Mesenchymal stem cell (in vitro differentiated cells and primary cell): Measurements from ENCODE around the gene PDE11A.

Experiments used
- DNase-seq: peaks from one replicate; pipeline ENCODE4 v3.0.0-alpha.2; 2013
- H2AFZ ChIP-seq: one replicate; pipeline ENCODE4 v1.6.1; 2013; ENCODE audit warnings: low read depth, mild to moderate bottlenecking, control low read depth, inconsistent platforms, low read length, moderate library complexity
- H2AK5ac ChIP-seq: 2 replicates; pipeline ENCODE4 v1.6.1; 2013; ENCODE audit warnings: low read length, moderate library complexity, mild to moderate bottlenecking, inconsistent platforms; ENCODE audit not compliant: severe bottlenecking
- H2BK120ac ChIP-seq: one replicate; pipeline ENCODE4 v1.6.1; 2013; ENCODE audit warnings: low read depth, mild to moderate bottlenecking, inconsistent platforms, low read length, moderate library complexity
- H2BK12ac ChIP-seq, 2 experiments: one replicate each; pipeline ENCODE4 v1.6.1; 2013; ENCODE audit warnings: inconsistent platforms in 2 of 2, low read length in 2 of 2, mild to moderate bottlenecking in 2 of 2, moderate library complexity in 2 of 2, control low read depth in 1 of 2
- H2BK15ac ChIP-seq: one replicate; pipeline ENCODE4 v1.6.1; 2013; ENCODE audit warnings: mild to moderate bottlenecking, low read depth, inconsistent platforms; ENCODE audit not compliant: poor library complexity, severe bottlenecking
- H2BK5ac ChIP-seq: 2 replicates; pipeline ENCODE4 v1.6.1; 2013; ENCODE audit warnings: low read depth, mild to moderate bottlenecking, low read length, control low read depth, inconsistent platforms; ENCODE audit not compliant: poor library complexity, severe bottlenecking
- H3K14ac ChIP-seq, 2 experiments: one replicate each; pipeline ENCODE4 v1.6.1; 2013; ENCODE audit warnings: inconsistent platforms in 2 of 2, low read length in 2 of 2, control low read depth in 1 of 2, mild to moderate bottlenecking in 1 of 2, moderate library complexity in 1 of 2
- H3K18ac ChIP-seq, 2 experiments: one replicate each; pipeline ENCODE4 v1.6.1; 2013; ENCODE audit warnings: inconsistent platforms in 2 of 2, low read length in 2 of 2, control low read depth in 1 of 2, low read depth in 1 of 2, mild to moderate bottlenecking in 1 of 2
- H3K23ac ChIP-seq, 2 experiments: one replicate each; pipeline ENCODE4 v1.6.1; 2013; ENCODE audit warnings: inconsistent platforms in 2 of 2, low read length in 2 of 2, mild to moderate bottlenecking in 2 of 2, moderate library complexity in 2 of 2, control low read depth in 1 of 2
- H3K27ac ChIP-seq: 2 replicates; pipeline ENCODE4 v1.5.1; 2013; ENCODE audit warnings: mild to moderate bottlenecking, moderate library complexity, low read length, control low read depth, inconsistent platforms; ENCODE audit not compliant: poor library complexity, severe bottlenecking
- H3K27me3 ChIP-seq, 2 experiments: 2 replicates each; pipeline versions ENCODE4 v1.6.1 to v1.7.0; 2013; ENCODE audit warnings: low read length in 2 of 2, mild to moderate bottlenecking in 2 of 2, moderate library complexity in 2 of 2, control low read depth in 1 of 2, inconsistent platforms in 1 of 2; ENCODE audit not compliant: control insufficient read depth in 1 of 2, insufficient read depth in 1 of 2
- H3K36me3 ChIP-seq, 2 experiments: 2 replicates each; pipeline versions ENCODE4 v1.6.1 to v1.7.0; 2013; ENCODE audit warnings: low read length in 2 of 2, control low read depth in 1 of 2, inconsistent platforms in 1 of 2, low read depth in 1 of 2, mild to moderate bottlenecking in 1 of 2; ENCODE audit not compliant: insufficient read depth in 2 of 2, control insufficient read depth in 1 of 2
- H3K4ac ChIP-seq, 2 experiments: one replicate each; pipeline ENCODE4 v1.6.1; 2013; ENCODE audit warnings: inconsistent platforms in 2 of 2, low read length in 2 of 2, mild to moderate bottlenecking in 2 of 2, moderate library complexity in 2 of 2, control low read depth in 1 of 2, low read depth in 1 of 2
- H3K4me1 ChIP-seq: 2 replicates; pipeline ENCODE4 v1.6.1; 2013; ENCODE audit warnings: low read depth, low read length, control low read depth; ENCODE audit not compliant: control insufficient read depth, insufficient read depth
- H3K4me2 ChIP-seq: 2 replicates; pipeline ENCODE4 v1.6.1; 2013; ENCODE audit warnings: low read length, mild to moderate bottlenecking, inconsistent platforms; ENCODE audit not compliant: poor library complexity, severe bottlenecking
- H3K4me3 ChIP-seq, 2 experiments: 2 replicates each; pipeline versions ENCODE4 v1.5.1 to v1.7.0; 2013; ENCODE audit warnings: low read length in 2 of 2, mild to moderate bottlenecking in 2 of 2, control low read depth in 1 of 2, low read depth in 1 of 2; ENCODE audit not compliant: insufficient read depth in 1 of 2
- H3K79me1 ChIP-seq: replicated peaks from 2 replicates; pipeline ENCODE4 v1.6.1; 2013; ENCODE audit warnings: mild to moderate bottlenecking, control low read depth, low read length, inconsistent platforms; ENCODE audit not compliant: poor library complexity, severe bottlenecking
- H3K9ac ChIP-seq: 2 replicates; pipeline ENCODE4 v1.7.0; 2013; ENCODE audit warnings: mild to moderate bottlenecking, low read length, moderate library complexity
- H3K9me3 ChIP-seq: 2 replicates; pipeline ENCODE4 v1.7.0; 2013; ENCODE audit warnings: mild to moderate bottlenecking, low read length; ENCODE audit not compliant: control insufficient read depth
- H4K8ac ChIP-seq: one replicate; pipeline ENCODE4 v1.6.1; 2013; ENCODE audit warnings: inconsistent platforms, mild to moderate bottlenecking, low read length, moderate library complexity
- H4K91ac ChIP-seq: one replicate; pipeline ENCODE4 v1.6.1; 2013; ENCODE audit warnings: mild to moderate bottlenecking, low read length, inconsistent platforms
- WGBS: methylation state at CpG from one replicate; pipeline ENCODE4 v1.1.7; 2013; ENCODE audit warnings: mixed read lengths; 5-methylcytosine and 5-hydroxymethylcytosine counted together

Gene PDE11A

DNA sequence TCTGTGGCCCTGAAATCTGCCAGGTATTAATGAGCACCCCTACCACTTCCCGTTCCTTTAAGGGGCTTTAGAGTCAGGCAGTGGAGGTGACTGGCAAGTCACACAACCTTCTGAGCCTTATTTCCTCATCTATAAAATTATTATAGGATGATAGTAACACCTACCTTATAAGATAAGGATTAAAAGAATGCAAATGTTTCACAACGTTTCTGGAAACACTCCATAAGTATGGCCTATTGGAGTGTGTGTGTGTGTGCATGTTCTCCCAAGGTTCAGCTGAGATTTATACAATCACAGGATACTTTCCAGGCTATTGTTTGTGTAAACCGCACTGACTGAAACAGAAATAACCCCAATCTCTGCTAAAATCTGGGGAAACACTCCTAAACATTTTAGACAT lies 176.0 kb downstream of the PDE11A start:
- Histone ChIP-seq H2BK12ac (no peak overlapping the region), H2BK5ac (no peak overlapping the region), H3K4me2 (no peak overlapping the region), H3K4me1 (no peaks in the 10 kb centered on the region), H4K91ac (no peak overlapping the region), H3K9ac (no peak overlapping the region), H3K14ac (no peak overlapping the region), H4K8ac (no peak overlapping the region), H3K27me3 (no peaks in the 10 kb centered on the region), H2BK15ac (no peak overlapping the region), H2AK5ac (no peak overlapping the region), H3K27ac (no peak overlapping the region), H2BK120ac (no peak overlapping the region), H3K4ac (no peak overlapping the region), H2AFZ (no peak overlapping the region), H3K79me1 (no peaks in the 10 kb centered on the region), H3K36me3 (no peaks in the 10 kb centered on the region), H3K4me3 (no peak overlapping the region), H3K23ac (no peak overlapping the region), H3K18ac (no peak overlapping the region), H3K9me3 (no peaks in the 10 kb centered on the region)
- DNase-seq, result no peak
- WGBS, result 33% methylated on average over 1 of the region's 3 CpGs

DNA sequence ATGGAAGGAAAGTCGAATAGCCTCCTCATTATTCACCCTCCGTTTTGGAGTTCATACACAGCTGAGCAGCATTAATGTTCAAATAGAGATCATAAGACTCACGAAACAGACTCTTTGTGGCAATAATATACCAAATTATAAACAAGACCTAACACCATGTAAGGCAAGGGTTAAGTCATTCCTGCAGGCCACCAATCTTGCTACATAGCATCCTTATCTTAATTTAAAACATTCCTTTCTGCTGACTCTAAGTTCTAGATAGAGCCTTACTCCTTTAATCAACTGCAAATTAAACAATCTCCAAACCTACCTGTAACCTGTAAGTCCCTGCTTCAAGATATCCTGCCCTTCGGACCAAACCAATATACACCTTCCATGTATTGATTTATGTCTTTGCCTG lies 178.0 kb downstream of the PDE11A start:
- no peak overlapping the region for H2BK120ac ChIP-seq
- no peak overlapping the region for H3K18ac ChIP-seq
- H3K79me1 ChIP-seq, result no peaks in the 10 kb centered on the region
- H2AFZ ChIP-seq, result no peak overlapping the region
- H3K9ac ChIP-seq, result no peak overlapping the region
- H3K4me3 ChIP-seq, result no peak overlapping the region
- no peak overlapping the region for H2BK12ac ChIP-seq
- H3K4me2 ChIP-seq, result no peak overlapping the region
- no peak overlapping the region for H4K8ac ChIP-seq
- H3K27ac ChIP-seq, result no peak overlapping the region
- no peaks in the 10 kb centered on the region for H3K36me3 ChIP-seq
- DNase-seq, result no peak
- no peak overlapping the region for H2AK5ac ChIP-seq
- no peak overlapping the region for H3K23ac ChIP-seq
- H3K4me1 ChIP-seq, result no peaks in the 10 kb centered on the region
- 74% methylated on average over 4 of the region's 4 CpGs for WGBS
- H4K91ac ChIP-seq, result no peak overlapping the region
- no peaks in the 10 kb centered on the region for H3K9me3 ChIP-seq
- no peak overlapping the region for H2BK15ac ChIP-seq
- H2BK5ac ChIP-seq, result no peak overlapping the region
- no peak overlapping the region for H3K4ac ChIP-seq
- no peak overlapping the region for H3K14ac ChIP-seq
- no peaks in the 10 kb centered on the region for H3K27me3 ChIP-seq

DNA sequence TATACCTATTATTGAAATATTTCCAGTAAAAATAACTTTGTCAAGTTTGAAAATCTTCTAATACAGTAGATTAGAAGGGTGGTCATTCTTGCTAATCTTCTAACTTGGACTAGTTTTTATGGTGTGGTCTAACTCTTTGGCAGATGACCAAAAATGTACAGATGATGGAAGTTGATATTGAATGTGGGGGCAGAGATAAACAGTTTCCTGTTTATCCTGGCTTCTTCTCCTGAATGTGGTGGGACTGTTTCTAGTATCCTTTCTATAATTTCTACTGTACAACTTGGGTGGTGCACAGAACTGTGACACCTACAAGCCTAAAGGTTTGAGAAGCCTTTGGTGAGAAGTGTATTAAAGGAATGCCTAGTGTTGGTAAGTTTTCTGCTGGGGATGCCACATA lies 178.7 kb downstream of the PDE11A start:
- Histone ChIP-seq H3K14ac (no peak overlapping the region), H3K36me3 (no peaks in the 10 kb centered on the region), H4K91ac (no peak overlapping the region), H3K27me3 (no peaks in the 10 kb centered on the region), H2BK5ac (no peak overlapping the region), H2BK12ac (no peak overlapping the region), H2BK15ac (no peak overlapping the region), H3K9ac (no peak overlapping the region), H3K4me2 (no peak overlapping the region), H2AFZ (no peak overlapping the region), H4K8ac (no peak overlapping the region), H3K4me1 (no peaks in the 10 kb centered on the region), H2AK5ac (no peak overlapping the region), H3K23ac (no peak overlapping the region), H3K4me3 (no peak overlapping the region), H3K18ac (no peak overlapping the region), H3K27ac (no peak overlapping the region), H3K4ac (no peak overlapping the region), H2BK120ac (no peak overlapping the region), H3K79me1 (no peaks in the 10 kb centered on the region), H3K9me3 (no peaks in the 10 kb centered on the region)
- no peak for DNase-seq

DNA sequence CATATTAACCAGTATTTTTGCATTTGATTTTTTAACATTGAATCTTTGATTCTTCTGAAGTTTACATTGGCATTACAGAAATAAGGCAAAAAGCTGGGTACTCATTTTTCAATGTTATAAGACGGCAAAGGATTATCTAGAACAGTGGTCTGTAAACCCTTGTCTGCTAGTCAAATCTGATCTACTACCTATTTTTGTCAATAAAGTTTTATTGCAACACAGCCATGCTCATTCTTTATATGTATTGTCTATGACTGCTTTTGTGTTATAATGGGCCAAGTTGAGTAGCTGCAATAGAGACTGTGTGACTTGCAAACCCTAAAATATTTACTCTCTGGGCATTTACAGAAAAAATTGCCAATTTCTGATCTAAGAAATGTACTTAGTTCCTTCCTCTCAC lies 181.0 kb downstream of the PDE11A start:
- Histone ChIP-seq H3K18ac (no peak overlapping the region), H3K4me1 (no peaks in the 10 kb centered on the region), H3K9me3 (no peaks in the 10 kb centered on the region), H3K23ac (no peak overlapping the region), H4K91ac (no peak overlapping the region), H3K79me1 (no peaks in the 10 kb centered on the region), H2AFZ (no peak overlapping the region), H2BK120ac (no peak overlapping the region), H3K4me3 (no peak overlapping the region), H3K4ac (no peak overlapping the region), H4K8ac (no peak overlapping the region), H2BK15ac (no peak overlapping the region), H2AK5ac (no peak overlapping the region), H3K9ac (no peak overlapping the region), H3K4me2 (no peak overlapping the region), H3K27me3 (no peaks in the 10 kb centered on the region), H2BK5ac (no peak overlapping the region), H3K27ac (no peak overlapping the region), H3K36me3 (no peaks in the 10 kb centered on the region), H2BK12ac (no peak overlapping the region), H3K14ac (no peak overlapping the region)
- no peak for DNase-seq
- 100% methylated on average over 1 of the region's 1 CpG for WGBS
